ENCODE results near the gene LRRC63. TPM values are rescaled to one million over a fixed set of nuclear protein-coding genes. Genes with fewer than 3 reads are reported as not detected.

LRRC63 gene
- total and polyA plus RNA-seq, 2 of the 4 experiments (the other 2 are of a cell fraction), result not detected

- H3K4ac ChIP-seq (ENCODE audit: low read depth, low read length), result no peak overlapping the region
- TF ChIP-seq FOS (IDR thresholded peaks at IDR 0.05; ENCODE audit: low read depth, low read length) (no peak), MAFK (IDR thresholded peaks at IDR 0.05; ENCODE audit: low read depth, low read length) (no peak), RFX5 (IDR thresholded peaks at IDR 0.05; ENCODE audit: low read depth, low read length) (no peak), BHLHE40 (IDR thresholded peaks at IDR 0.05; ENCODE audit: low read depth, low read length) (no peak), ELK1 (IDR thresholded peaks at IDR 0.05; ENCODE audit: borderline replicate concordance, low read depth, low read length) (no peak)
- no peak overlapping the region for H3K4me3 ChIP-seq (ENCODE audit: insufficient read depth, low read depth, low read length)
- H3K27ac ChIP-seq (ENCODE audit: insufficient read depth, low read length), result no peak overlapping the region
- H2AK9ac ChIP-seq (replicated peaks; ENCODE audit: low read depth, low read length, poor library complexity), result no peak overlapping the region
- no peak overlapping the region for H3K14ac ChIP-seq (replicated peaks; ENCODE audit: low read depth, low read length)
- H3K23ac ChIP-seq (ENCODE audit: low read depth, low read length), result no peak overlapping the region
- H3K27me3 ChIP-seq (ENCODE audit: control insufficient read depth, insufficient read depth, low read length), result peaks cover 2% of the 10 kb centered on the region; the same call in 1 of the 2 replicates
- H3K79me1 ChIP-seq (ENCODE audit: low read depth in 1 of 2, low read length in 2 of 2), result no peaks in the 10 kb centered on the region
- H2AFZ ChIP-seq (replicated peaks; ENCODE audit: low read length, poor library complexity), result no peak overlapping the region
- H3K4me2 ChIP-seq (ENCODE audit: low read depth, low read length), result no peak overlapping the region
- WGBS, 2 experiments (ENCODE audit: extremely low coverage in 2 of 2, insufficient read length in 1 of 2), result no CpG with 5 or more reads among the region's 3 CpGs
- dilution Hi-C loops (cut with HindIII; ENCODE audit: low sequenced_read_pairs, unreplicated experiment) (no loop called here), intact Hi-C loops (cut with micrococcal nuclease) (no loop called here), in situ Hi-C loops (cut with MboI; ENCODE audit: low sequenced_read_pairs) (no loop called here)
- POLR2A ChIA-PET (ENCODE audit: unreplicated experiment), result no interaction called here
- CTCF ChIA-PET, result no interaction called here
- H4K5ac ChIP-seq (ENCODE audit: low read depth, low read length), result no peak overlapping the region
- H3K9me3 ChIP-seq (ENCODE audit: control insufficient read depth, insufficient read depth, low read length), result no peaks in the 10 kb centered on the region
- H2BK5ac ChIP-seq (ENCODE audit: low read depth, low read length, poor library complexity, severe bottlenecking), result no peak overlapping the region
- H3K56ac ChIP-seq (ENCODE audit: extremely low read depth, insufficient read depth, low read length), result no peak overlapping the region
- H2BK15ac ChIP-seq (ENCODE audit: low read depth, low read length), result no peak overlapping the region
- no peaks in the 10 kb centered on the region for H3K9me1 ChIP-seq (ENCODE audit: insufficient read depth, low read length)
- no peak overlapping the region for H2BK120ac ChIP-seq (ENCODE audit: low read depth, low read length)
- no TSS peak for BruUV-seq (replicated peaks)
- no peak overlapping the region for H2AK5ac ChIP-seq (ENCODE audit: low read depth, low read length)
- H4K20me1 ChIP-seq (ENCODE audit: insufficient read depth, low read length), result no peaks in the 10 kb centered on the region
- no peaks in the 10 kb centered on the region for H3K36me3 ChIP-seq (ENCODE audit: control insufficient read depth, insufficient read depth, low read length)
- ATAC-seq (ENCODE audit: low read depth), result no peak
- H3K9ac ChIP-seq (ENCODE audit: low read depth, low read length), result no peak overlapping the region
- no peak overlapping the region for H4K91ac ChIP-seq (ENCODE audit: insufficient read depth, low read depth, low read length)
- DNase-seq, result no peak
- no peaks in the 10 kb centered on the region for H3K4me1 ChIP-seq (ENCODE audit: control insufficient read depth, insufficient read depth, low read length)
- no peak overlapping the region for H4K8ac ChIP-seq (ENCODE audit: low read depth in 2 of 2, low read length in 2 of 2)
- no peak overlapping the region for H3K18ac ChIP-seq (ENCODE audit: low read depth, low read length)
- no peak overlapping the region for H2BK20ac ChIP-seq (ENCODE audit: low read depth, low read length)
Measured at GRCh38 chr13:46290434-46290833, 78.7 kb downstream of the LRRC63 start.
